T47D (cell line): ENCODE measurements around the gene NR6A1.
A peak's percentile ranks its signal among the peaks of the same experiment; 100 is the strongest.

Experiments
- DNase-seq, 2 experiments: peaks; one replicate each; pipeline versions ENCODE4 v3.0.0 to v3.0.0-alpha.2; 2011 to 2012; ENCODE audit warnings: low read depth in 1 of 2, low spot score in 1 of 2
- JUND ChIP-seq: IDR thresholded peaks from 2 replicates; pipeline ENCODE4 v1.6.1; 2012; ENCODE audit warnings: low read depth
- in situ Hi-C: cut with HindIII; loops from 2 replicates; pipeline ENCODE4 v1.10.0; 2016; ENCODE audit warnings: low sequenced_read_pairs, low pct_unique_long_range_greater_than_20kb

NR6A1 gene

DNA sequence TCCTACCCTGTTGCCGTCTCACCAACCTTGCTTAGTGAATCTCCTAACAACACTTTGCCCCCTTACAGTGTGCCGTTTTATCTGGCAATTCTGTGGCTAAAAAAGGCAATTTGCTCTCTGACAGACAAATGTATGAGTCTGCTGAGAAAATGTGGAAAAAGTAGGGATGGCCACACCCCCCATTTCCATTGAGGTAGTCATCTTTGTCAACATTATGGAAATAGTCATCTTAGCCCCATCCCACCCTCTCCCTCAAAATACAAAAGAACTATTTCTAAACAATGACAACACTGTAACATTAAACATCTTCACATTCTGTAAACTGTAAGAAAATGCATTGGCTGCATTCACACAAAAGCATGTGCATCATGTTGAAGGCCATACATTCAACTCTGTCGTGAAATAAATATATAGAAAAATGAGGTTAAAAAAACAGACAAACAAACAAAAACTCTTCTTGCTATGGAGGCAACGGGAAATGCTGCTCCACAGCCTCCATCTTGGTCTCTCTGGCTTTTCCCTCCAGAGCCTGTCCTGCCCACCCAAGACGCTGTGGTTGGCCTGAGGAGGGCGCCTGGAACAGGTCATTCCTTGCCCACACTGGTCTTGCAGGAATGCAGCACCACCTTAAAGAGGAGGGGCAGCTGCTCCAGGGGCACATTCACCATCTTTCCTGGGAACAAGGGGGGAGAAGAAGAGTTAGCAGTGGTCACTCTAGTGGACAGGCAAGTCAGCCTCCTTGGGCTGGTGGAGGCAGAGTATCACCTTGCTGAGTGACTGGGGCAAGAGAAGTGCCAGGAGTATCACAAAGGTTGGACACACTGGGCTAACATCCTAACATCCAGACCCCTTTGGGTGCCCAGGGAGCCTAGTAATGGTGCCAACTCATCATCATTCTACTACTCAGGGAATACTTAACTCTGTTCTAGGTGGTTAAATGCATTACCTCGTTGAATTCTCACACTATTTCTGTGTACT is 248.7 kb downstream of the NR6A1 start:
- TF ChIP-seq JUND, result no peak
- in situ Hi-C loops, result no loop called here
- DNase-seq, result peak in 1 of 2 experiments; percentile 28

DNA sequence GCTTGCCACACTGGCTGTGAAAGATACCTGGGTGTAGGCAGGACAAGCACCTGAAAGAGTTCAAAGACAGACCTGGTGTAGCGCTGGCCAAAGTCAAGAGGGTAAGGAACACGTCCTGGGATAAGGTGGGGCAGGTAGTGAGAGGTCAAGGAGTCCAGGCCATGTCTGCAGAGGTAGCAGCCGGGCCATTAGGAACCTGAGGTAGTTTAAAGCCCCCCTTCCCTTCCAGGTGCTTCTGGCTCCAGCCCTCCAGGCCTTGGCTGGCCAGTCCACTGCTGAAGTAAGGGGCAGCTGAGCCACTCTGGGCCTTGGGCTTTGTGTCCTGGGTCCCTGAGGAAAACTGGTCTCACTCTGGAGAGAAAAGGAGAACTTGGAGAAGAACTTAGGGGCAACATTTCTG is 250.0 kb downstream of the NR6A1 start:
- DNase-seq, result no peak
- TF ChIP-seq JUND, result no peak
- in situ Hi-C loops, result no loop called here

DNA sequence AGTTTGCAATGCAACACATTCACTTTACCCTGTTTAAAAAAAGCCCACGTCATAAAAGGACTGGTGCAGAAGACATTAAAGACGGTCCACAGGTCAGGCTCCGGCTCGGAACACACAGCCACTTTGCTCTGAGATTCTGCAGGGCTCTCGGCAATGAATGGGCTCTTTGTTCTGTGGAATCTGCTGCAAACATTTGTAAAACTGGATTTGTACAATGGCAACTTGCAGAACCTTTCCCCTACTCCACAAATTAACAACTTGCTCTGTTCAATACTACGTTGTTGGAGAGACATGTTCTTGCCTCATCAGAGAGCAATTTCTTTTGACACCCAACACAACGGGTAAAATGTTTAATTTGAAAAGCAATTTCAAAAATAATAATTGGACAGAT is 250.9 kb downstream of the NR6A1 start:
- DNase-seq, result no peak
- in situ Hi-C loops, result no loop called here
- TF ChIP-seq JUND, result no peak

DNA sequence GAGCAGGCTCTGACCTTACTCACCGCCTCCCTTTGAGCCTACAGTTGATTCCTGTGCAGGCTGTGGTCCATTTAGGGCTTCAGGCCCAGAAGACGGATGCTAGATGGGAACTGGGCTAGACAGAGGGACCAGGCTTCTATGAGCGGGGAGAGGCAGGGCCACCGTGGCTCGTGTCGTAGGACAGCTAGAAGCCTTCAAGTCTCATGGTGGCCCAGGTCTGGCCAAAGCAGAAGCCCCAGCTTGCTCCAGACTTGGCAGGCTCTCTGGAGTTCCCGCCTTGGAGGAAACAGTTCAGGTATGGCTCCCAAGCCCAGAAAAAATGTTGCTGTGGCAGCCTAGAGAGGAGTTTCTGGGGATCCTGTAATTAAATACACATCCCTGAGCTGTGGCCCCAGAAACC is 253.0 kb downstream of the NR6A1 start:
- TF ChIP-seq JUND, result no peak
- in situ Hi-C loops, result no loop called here
- DNase-seq, result no peak

DNA sequence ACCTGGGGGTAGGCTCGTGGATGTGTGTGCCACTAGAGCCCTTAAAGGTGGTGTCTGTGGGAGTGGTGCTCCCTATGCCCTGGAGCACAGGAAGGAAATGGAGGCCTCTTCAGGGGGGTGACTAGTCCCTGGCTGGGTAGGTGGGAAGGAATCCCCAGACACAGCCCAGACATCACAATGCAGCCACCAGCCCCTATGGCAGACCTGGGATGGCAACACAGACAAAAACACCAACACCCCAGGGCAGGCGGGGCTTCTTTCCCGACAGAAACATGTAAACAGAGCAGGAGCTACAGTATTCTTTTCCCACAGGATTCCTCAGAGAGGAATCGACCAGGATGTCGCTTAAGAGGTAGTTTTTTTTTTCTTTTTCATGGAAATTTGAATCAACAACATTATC is 253.5 kb downstream of the NR6A1 start:
- no peak for DNase-seq
- no peak for TF ChIP-seq JUND
- in situ Hi-C loops, result no loop called here

DNA sequence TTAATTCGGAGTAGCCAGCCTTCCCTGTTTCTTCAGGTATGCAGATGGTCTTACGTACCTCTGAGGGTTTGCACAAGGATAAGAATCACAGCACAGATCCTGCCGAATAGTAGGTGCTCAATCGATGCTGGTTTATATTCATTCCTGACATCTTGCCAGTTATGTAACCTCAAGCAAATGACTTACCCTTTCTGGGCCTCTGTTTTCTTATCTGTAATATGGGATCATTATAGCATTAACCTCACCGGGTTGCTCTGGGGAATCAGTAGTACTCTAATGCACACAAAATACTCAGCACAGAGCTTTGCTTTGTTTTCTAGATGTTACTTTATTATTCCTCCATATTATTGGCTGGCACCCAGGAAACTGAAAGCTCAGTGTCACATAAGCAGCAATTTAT is 256.2 kb downstream of the NR6A1 start:
- DNase-seq, result peak in 1 of 2 experiments; percentile 28
- in situ Hi-C loops, result no loop called here
- TF ChIP-seq JUND, result no peak

DNA sequence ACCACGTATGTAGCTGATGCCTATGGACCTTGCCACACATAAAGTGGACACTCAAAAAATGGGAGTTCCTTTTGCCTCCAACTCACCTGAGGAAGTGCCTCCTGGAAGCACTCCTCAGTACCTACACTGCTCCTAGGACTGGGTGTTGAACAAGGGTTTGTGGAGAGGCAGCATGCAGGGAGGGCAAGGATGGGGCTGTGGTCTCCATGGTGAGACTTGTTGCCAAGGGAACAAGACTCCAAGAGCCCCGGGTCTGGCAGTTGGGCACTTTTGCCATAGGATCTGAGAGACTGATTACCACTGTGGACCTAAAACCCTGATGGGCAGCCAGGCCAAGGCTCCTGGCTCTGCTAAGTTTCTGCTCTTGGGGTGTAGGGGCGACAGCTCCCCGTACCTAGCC is 257.0 kb downstream of the NR6A1 start:
- no peak for DNase-seq
- no peak for TF ChIP-seq JUND
- in situ Hi-C loops, result no loop called here

DNA sequence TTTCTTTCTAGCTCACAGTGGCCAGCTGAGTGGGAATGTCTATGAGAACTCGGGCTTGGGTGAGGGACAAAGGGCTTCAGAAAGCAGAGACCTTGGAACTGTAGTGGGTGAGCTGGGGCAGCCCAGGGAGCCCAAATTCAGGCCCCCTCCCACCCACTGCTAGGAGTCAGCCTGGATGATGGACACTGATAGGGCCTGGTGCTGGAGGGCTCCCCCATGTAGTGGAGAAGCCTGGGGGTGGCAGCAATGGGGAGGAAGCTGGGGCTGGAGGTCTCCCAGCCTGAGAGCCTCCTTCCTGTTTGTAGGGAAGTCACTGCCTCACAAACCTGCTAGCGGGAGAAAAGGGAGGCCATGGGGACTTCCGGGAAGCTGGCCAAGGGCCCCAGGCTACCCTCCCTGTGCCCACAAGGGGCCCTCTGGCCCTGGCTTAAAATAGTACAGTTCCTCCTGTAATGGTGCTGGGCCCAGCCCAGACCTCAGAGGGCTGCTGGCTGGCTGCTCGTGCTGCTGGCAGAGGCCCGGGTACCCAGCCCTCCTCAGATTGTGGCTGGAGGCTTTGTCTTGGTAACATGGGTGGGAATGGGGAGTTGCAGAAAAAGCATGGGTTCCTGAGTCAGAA is 257.6 kb downstream of the NR6A1 start:
- no peak for DNase-seq
- no peak for TF ChIP-seq JUND
- in situ Hi-C loops, result no loop called here

DNA sequence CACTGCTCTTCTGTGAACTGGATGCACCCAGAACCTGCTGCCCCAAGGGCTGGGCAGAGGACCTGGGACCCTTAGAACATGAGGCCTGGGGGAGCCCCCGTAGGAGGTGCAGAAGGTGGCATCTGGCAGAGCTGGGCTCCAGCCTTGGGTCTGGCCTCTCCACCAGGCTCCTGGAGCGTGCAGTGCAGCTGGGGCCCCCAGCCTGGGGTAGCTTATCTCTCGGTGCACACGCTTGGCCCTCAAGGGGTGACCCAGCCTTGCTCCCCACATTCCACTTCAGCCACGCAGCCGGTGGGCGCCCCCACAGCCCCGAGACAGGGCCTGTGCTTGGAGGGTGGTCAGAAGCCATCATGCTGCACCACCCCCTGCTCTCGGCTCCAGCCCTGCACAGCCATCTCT is 258.3 kb downstream of the NR6A1 start:
- in situ Hi-C loops, result no loop called here
- DNase-seq, result no peak
- TF ChIP-seq JUND, result no peak

DNA sequence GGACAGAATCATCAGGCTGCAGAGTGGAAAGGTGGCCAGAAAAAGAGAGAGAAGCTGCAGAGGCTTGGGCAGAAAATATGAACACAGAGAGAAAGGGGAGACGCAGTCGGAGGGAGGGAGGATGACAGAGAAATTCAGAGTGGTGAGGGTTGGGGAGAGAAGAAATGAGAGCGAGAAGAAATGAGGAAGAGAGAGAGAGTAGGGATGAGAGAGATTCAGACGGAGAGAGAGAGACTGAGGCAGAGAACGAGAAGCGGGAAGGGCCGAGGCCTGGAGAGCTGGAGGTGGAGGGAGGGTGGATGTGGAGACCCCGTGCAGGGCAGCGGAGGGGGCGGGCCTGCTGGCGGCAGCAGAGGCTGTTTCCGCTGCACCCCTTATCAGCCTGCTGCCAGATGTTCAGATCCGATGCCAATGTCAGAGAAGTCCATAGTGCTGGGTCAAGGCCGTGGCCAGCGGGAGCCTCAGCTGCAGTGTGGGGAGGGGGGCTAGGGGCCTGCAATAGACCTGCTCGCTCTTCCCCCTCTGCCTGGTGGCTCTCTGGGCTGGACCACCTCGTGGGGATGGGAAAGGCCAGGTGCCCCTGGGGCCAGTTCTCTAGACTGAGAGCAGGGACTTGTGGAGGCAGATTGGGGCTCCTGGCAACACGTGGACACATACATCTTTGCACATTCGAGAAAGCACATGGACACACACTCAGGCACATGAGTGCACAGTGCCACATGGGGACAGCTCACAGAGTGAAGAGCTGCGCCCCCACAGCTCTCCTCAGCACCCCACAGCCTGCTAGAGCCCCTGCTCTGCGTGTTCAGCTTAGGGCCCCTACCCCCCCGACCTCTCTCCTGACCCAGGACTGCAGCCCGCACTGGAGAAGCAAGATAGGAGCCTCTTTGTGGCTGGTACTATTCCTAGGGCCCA is 259.0 kb downstream of the NR6A1 start:
- no peak for TF ChIP-seq JUND
- no peak for DNase-seq
- in situ Hi-C loops, result no loop called here

DNA sequence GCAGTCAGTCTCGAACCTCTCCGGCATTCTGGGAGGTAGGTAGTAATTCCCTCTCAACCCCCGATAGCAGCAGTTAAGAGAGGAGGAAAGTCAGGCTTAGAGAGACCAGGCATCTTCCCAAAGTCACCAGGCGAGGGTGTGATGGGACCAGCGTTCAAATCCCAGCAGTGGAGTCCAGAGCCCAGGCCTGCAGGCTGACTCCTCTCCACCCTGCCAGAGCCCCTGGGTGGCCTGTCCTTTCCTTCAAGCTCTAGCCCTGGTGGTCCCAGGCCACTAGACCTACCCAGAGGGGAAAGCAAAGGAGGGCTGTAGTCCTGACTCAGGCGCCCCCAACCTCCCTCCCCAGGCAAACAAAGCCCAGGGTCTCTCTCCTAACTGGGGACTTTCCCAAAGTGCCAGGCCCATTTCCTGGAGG is 259.7 kb downstream of the NR6A1 start:
- peak in 1 of 2 experiments; percentile 33 for DNase-seq
- in situ Hi-C loops, result no loop called here
- TF ChIP-seq JUND, result no peak

DNA sequence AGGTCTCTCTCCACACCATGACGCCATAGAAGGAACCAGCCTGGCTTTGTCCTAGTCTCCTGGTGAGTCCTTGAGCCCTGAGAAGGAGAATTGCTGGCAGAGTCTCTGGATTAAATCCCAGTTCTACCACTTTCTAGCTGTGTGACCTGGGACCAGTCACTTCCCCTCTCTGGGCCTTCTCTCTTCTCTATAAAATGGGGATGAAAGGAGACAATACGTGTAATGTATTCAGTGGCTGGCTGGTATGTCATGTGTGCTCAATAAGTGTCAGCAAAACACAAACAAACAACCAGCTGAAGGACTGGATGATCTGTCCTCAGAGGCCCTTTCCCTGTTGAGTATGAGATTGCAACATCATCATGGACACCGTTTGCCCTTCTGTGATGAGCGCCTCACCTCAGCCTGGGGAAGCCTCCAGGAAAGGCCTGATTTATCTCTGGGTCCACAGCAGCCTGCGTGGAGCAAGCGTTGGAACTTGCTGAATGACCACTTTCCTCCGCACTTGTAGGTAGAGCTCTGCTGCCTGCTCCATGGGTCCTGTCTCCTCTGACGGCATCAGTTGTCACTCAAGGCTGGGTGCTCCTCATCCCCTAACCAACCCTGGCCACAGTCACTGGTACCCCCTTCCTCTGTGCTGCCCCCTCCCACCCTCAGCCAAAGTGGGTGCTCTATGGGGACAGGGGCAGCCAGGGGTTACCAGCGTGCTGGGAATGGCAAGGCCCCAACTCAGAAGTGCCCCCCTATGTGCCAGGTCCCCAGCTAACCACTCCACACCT is 260.3 kb downstream of the NR6A1 start:
- peak in 1 of 2 experiments; percentile 42 for DNase-seq
- TF ChIP-seq JUND, result no peak

More for the DNA sequence above, 260.3 kb downstream of the NR6A1 start:
- in situ Hi-C loops, result no loop called here
